HG03575 (cell line): ENCODE data around the gene VSTM2B.
"Not testable (repeated sequence)": the region's sequence is repeated elsewhere in the genome, so short reads cannot be mapped to it uniquely, and the experiment has no call there.

Experiments
- ATAC-seq: cut with Tn5 transposase; IDR thresholded peaks from one replicate; pipeline ENCODE4 v1.9.1; 2021; ENCODE audit not compliant: unreplicated experiment, insufficient number of reproducible peaks, low FRiP score; ENCODE audit errors: extremely low read depth

The VSTM2B gene

DNA sequence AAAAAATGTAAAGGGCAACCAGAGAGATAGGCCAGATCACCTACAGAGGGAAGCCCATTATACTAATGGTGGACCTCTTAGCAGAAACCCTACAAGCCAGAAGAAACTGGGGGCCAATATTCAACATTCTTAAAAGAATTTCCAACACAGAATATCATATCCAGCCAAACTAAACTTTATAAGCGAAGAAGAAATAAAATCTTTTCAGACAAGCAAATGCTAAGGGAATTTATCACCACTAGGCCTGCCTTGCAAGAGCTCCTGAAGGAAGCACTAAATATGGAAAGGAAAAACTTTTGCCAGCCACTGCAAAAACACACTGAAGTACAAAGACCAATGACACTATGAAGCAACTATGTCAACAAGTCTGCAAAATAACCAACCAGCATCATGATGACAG, 28.4 kb downstream of the VSTM2B start:
- ATAC-seq, result no peak

- ATAC-seq, result not testable (repeated sequence)
Measured at GRCh38 chr19:29559110-29559509, 33.3 kb downstream of the VSTM2B start.

GRCh38 chr19:29559743-29560142, 33.9 kb downstream of the VSTM2B start:
- ATAC-seq, result no peak

DNA sequence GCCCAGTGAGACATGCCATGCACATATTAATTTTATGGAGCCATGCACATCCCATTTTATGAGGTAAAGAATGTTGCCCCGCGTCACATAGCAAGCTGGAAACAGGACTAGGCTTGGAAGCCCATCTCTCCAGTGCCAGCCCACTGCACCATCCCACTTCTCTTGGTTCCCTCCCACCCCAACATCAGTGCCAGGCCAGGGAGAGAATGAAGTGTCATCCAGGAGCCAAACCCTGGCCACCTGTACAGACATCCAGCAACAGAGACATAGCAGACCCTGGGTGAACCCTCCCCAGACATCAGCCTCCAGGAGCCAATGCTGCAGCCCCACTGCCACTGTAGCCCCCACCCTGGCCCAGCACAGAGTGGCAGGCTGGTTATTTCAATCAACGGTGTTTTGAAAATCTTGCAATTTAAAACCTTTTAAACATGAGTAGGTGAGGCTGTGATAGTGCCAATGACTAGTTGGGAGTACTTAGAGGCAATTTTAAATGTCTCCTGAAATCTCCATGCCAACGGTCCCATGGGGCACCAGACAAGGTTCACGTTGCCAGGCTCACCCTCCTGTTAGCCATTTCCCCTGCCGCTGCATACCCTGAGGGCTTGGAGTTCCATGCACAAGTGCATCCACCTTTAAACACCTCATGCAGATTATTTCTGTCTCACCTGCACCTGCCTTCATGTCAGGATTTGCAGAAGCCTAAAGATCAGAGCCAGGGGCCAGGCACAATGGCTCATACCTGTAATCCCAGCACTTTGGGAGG, 34.7 kb downstream of the VSTM2B start:
- no peak for ATAC-seq

GRCh38 chr19:29561601-29562000, 35.8 kb downstream of the VSTM2B start:
- ATAC-seq, result no peak

- no peak for ATAC-seq
Measured at GRCh38 chr19:29562299-29563297, 36.8 kb downstream of the VSTM2B start.

GRCh38 chr19:29563486-29564101, 37.8 kb downstream of the VSTM2B start:
- no peak for ATAC-seq

DNA sequence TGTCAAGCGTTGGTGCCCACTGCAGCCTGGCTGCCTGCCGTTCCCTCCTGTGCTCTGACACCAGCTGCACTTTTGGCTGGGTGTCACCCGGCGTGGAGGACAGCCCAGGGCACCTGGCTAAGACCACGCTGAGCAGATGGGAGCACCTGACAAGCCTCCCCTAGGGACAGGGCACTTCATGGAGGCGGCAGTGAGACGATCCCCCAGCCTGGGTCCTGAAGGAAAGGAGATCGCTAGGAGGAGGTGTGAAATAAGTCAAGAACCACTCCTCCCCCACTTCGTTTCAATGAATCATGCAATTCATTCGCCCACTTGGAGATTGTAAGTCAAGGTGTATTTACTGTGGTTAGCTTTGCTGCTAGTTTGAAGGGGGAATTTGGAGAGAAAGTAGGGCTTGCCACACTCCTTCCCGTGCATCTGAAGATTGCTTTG, 38.8 kb downstream of the VSTM2B start:
- no peak for ATAC-seq

- no peak for ATAC-seq
Measured at GRCh38 chr19:29565171-29565570, 39.4 kb downstream of the VSTM2B start.

GRCh38 chr19:29566496-29567054, 40.8 kb downstream of the VSTM2B start:
- ATAC-seq, result no peak

GRCh38 chr19:29567366-29567915, 41.6 kb downstream of the VSTM2B start:
- ATAC-seq, result no peak

- ATAC-seq, result no peak
Measured at GRCh38 chr19:29568036-29569025, 42.5 kb downstream of the VSTM2B start.

DNA sequence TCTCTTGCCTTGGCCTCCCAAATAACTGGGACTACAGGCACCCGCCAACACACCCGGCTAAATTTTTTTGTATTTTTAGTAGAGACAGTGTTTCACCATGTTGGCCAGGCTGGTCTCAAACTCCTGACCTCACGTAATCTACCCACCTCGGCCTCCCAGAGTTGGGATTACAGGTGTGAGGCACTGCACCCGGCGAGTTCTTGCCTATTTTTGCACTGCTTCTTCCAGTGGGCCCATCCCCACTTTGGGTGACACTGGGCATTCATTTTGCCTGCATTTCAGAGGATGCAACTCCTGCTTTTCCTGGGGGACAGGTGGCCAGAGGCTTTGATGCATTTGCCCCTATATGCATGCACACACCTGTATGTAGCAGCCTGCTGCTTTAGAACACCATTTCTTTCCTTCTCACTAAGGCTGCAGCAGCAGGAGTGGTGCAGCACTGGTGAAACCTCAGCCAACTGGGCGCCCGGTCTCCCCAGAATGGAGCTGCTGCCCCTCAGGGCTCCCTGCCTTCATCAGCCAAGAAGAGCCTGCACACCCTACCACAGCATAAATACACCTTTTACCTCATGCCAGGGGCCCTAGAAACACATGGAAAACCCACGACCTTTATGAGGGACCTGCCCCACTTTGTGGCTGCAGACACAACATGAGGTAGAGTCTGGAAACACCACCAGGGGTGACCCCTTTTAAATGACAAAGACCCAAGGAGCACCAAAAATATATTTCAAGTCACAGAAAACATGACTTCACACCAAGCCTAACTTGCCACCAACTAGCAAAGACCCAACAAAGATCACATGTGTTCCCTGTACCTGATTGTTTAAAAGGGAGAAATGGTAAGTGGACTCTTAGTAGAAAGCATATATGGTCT, 43.5 kb downstream of the VSTM2B start:
- no peak for ATAC-seq

DNA sequence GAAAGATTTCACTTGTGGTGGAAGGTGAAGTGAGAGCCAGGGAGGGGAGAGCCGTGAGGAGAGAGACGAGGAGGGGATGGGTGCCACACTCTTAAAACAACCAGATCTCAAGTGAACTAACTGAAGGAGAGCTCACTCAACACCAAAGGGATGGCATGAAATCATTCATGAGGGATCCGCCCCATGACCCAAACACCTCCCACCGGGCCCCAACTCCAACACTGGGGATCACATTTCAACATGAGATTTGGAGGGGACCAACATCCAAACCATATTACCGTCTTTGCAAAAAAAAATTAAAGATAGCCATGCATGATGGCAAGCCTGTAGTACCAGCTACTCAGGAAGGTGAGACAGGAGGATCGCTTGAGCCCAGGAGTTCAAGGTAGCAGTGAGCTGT, 45.4 kb downstream of the VSTM2B start:
- ATAC-seq, result no peak

GRCh38 chr19:29573486-29573885, 47.7 kb downstream of the VSTM2B start:
- ATAC-seq, result no peak

DNA sequence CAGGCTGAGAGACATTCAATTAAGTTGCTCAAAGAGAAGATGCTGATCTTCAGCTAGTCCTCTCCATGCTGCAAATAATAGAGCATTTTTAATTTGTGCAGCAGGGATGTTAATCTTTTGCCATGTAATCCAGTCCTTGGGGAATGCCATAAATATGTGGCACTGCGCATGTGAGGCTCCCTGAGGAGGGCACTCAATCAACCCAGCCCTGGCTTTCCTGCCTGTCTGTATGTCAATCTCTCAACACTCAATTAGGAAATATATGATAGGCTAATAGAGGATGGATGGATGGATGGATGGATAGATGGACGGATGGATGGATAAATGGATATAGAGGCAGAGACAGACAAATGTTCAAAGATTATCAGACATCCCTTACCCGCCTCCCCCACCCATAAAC, 48.7 kb downstream of the VSTM2B start:
- ATAC-seq, result no peak

- no peak for ATAC-seq
Measured at GRCh38 chr19:29576046-29576606, 50.3 kb downstream of the VSTM2B start.
